Activated CD4-positive, CD25-positive, alpha-beta regulatory T cell treated with anti-CD3 and anti-CD28 coated beads, Interleukin-2, amount 50 U/mL, for 72 hours (primary cell): ENCODE results near the gene IMMP2L.
"Not testable (repeated sequence)": the region's sequence is repeated elsewhere in the genome, so short reads cannot be mapped to it uniquely, and the experiment has no call there.

ENCODE experiments used
- DNase-seq: peaks from one replicate; pipeline ENCODE4 v3.0.0; 2021

The IMMP2L gene

GRCh38 chr7:111324776-111325175 is 237.5 kb downstream of the IMMP2L start:
- DNase-seq, result no peak

DNA sequence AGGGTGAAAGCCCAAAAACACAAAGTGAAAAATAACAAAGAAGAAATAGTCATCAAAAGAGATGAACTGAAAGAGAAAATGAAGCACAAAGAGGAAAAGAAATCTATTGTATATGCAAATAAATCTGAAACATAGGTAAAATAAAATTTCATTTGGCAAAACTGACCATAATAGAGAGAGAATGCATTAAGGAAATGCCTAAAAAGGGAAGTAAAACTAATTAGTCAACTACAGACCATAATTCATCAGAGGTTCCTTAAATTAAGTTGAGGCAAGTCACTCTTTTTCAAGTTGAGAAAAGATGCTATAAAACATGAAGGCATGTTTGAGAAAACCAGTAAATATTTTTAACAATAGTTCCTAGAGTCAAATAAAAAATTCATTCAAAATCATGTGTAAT is 238.1 kb downstream of the IMMP2L start:
- no peak for DNase-seq

DNA sequence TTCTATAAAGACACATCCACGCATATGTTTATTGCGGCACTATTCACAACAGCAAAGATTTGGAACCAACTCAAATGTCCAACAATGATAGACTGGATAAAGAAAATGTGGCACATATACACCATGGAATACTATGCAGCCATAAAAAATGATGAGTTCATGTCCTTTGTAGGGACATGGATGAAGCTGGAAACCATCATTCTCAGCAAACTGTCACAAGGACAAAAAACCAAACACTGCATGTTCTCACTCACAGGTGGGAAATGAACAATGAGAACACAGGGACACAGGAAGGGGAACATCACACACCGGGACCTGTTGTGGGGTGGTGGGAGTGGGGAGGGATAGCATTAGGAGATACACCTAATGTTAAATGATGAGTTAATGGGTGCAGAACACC is 238.6 kb downstream of the IMMP2L start:
- not testable (repeated sequence) for DNase-seq

- DNase-seq, result no peak
Measured at GRCh38 chr7:111320133-111320532, 242.2 kb downstream of the IMMP2L start.

DNA sequence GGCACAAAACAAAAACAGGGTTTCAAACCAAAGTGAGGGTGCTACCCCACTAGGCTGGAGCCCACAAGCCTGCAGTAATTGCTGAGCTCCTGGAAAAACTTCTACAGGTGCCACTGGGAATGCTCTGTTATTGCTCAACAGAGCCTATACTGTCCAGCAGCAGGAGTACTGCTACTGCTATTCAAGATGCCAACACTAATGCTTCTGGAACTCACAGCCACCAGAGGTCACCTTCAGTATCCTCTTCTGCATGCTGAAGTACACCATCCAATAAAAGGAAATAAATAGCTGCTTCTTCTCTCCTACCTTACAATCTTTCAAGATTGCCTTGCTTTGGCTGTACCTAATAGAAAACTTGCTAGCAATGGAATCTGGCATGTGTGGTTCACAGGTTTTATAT is 249.3 kb downstream of the IMMP2L start:
- no peak for DNase-seq

- DNase-seq, result no peak
Measured at GRCh38 chr7:111308691-111309090, 253.6 kb downstream of the IMMP2L start.

DNA sequence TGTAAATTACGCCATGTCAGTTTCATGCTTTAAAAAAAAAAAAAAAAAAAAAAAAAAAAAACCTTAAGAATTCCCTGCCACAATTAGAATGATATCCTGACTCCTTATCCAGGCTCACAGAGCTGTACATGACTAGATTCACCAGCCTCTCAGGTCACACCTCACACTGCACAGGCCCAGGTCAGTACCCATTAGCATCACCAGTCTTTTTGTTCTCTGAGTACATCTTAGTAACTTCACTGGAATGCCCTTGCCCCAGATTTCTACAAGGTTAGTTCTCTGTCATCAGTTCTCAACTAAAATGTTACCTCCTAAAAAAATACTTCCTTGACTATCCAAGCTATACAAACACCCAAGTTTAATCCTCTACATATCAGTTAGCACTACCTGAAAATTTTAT is 260.4 kb downstream of the IMMP2L start:
- no peak for DNase-seq

- no peak for DNase-seq
Measured at GRCh38 chr7:111294494-111294893, 267.8 kb downstream of the IMMP2L start.

GRCh38 chr7:111292026-111292470 is 270.2 kb downstream of the IMMP2L start:
- DNase-seq, result no peak

GRCh38 chr7:111290982-111291381 is 271.3 kb downstream of the IMMP2L start:
- no peak for DNase-seq

- DNase-seq, result no peak
Measured at GRCh38 chr7:111290419-111290818, 271.9 kb downstream of the IMMP2L start.

DNA sequence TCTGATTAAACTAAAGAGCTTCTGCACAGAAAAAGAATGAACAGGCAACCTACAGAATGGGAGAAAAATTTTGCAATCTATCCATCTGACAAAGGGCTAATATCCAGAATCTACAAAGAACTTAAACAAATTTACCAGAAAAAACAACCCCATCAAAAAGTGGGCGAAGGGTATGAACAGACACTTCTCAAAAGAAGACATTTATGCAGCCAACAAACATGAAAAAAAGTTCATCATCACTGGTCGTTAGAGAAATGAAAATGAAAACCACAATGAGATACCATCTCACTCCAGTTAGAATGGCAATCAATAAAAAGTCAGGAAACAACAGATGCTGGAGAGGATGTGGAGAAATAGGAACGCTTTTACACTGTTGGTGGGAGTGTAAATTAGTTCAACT is 273.9 kb downstream of the IMMP2L start:
- not testable (repeated sequence) for DNase-seq

GRCh38 chr7:111282626-111283025 is 279.7 kb downstream of the IMMP2L start:
- no peak for DNase-seq

GRCh38 chr7:111274857-111275256 is 287.4 kb downstream of the IMMP2L start:
- DNase-seq, result no peak

GRCh38 chr7:111272092-111272491 is 290.2 kb downstream of the IMMP2L start:
- no peak for DNase-seq

DNA sequence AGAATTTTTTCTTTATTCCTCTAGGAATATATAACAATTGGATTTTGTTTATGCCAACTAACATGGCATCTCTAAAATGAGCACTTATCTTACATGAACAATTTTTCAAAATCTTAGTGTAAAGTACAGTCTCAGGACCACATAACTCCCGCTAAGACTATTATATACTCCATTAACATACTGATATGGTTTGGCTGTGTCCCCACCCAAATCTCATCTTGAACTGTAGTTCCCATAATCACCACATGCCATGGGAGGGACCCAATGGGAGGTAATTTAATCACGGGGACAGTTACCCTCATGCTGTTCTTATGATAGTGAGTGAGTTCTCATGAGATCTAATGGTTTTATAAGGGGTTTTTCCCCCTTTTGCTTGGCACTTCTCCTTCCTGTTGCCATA is 291.5 kb downstream of the IMMP2L start:
- not testable (repeated sequence) for DNase-seq

DNA sequence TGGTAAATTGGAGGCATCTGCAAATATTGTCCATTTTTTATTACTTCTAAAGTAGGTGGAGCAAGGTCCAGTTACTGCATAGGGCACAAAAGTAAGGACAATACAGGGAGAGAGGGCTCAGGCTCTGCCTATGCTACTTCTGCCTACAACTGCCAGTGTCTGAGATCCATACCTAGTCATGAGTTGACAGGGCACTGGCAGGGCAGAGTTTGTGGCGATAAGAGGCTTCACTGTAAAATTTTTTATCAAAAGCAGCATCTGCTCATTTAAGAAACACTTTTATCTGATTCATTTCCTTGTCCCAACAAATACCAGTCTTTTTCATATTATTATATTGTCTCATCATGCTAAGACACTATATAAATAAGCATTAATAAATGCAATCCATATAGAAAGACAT is 293.4 kb downstream of the IMMP2L start:
- no peak for DNase-seq

GRCh38 chr7:111266613-111267012 is 295.7 kb downstream of the IMMP2L start:
- no peak for DNase-seq

- no peak for DNase-seq
Measured at GRCh38 chr7:111265394-111265793, 296.9 kb downstream of the IMMP2L start.

GRCh38 chr7:111264981-111265380 is 297.3 kb downstream of the IMMP2L start:
- no peak for DNase-seq

DNA sequence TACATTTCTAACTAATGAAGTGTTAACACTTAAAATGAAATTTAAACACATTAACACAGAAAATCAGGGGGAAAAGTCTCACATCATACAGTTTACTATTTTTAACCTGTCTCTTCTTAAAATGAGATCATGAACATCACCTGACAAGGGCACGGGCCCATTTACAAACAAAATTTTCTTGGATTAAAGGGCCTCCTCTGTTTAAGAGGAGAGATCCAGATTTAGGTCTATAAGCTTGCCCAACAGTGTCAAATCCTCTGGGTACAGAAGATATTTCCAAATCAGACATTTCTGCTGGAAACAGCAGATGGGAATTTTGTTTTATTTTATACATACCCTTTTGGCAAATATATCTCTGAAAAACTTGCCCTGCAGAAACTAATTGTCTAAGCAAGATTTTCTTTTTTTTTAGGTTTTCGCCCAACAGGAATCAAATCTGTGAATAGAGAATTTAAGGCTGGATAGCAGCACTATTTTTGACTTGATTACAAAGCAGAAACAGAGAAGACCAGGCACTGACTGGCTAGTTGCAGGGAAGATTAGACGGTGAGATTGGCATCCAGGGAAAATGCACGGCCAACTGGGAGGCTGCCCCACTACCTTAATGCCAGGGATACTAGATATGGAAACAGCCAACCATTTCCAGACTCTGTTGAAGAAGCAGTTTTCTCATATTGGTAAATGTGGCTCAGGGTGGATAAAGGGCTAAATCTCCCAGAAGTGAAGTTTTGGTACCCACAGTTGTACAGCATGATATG is 298.0 kb downstream of the IMMP2L start:
- DNase-seq, result no peak

- no peak for DNase-seq
Measured at GRCh38 chr7:111262293-111263116, 299.8 kb downstream of the IMMP2L start.

GRCh38 chr7:111261496-111261895 is 300.8 kb downstream of the IMMP2L start:
- no peak for DNase-seq

GRCh38 chr7:111259991-111260390 is 302.3 kb downstream of the IMMP2L start:
- DNase-seq, result no peak
